Activated naive CD8-positive, alpha-beta T cell treated with anti-CD3 and anti-CD28 coated beads, Interleukin-2, amount 50 U/mL, for 24 hours (primary cell): ENCODE measurements around the gene COL4A1.

Source experiments
- ATAC-seq: fragments of 150-1000 bp; cut with Tn5 transposase; one replicate; pipeline ENCODE4 v1.10.0; 2021
- DNase-seq: peaks from one replicate; pipeline ENCODE4 v3.0.0; 2021
- H3K27ac Mint-ChIP-seq: one replicate; pipeline ENCODE4 v1.8.0; 2021; ENCODE audit warnings: mild to moderate bottlenecking, mixed read lengths
- H3K27me3 Mint-ChIP-seq: one replicate; pipeline ENCODE4 v1.8.0; 2021; ENCODE audit warnings: mixed read lengths
- H3K36me3 Mint-ChIP-seq: one replicate; pipeline ENCODE4 v1.8.0; 2021; ENCODE audit warnings: low read depth, mixed read lengths
- H3K4me1 Mint-ChIP-seq: one replicate; pipeline ENCODE4 v1.8.0; 2021; ENCODE audit warnings: mixed read lengths
- H3K4me3 Mint-ChIP-seq: one replicate; pipeline ENCODE4 v1.8.0; 2021; ENCODE audit warnings: mild to moderate bottlenecking, moderate library complexity, mixed read lengths
- H3K9me3 Mint-ChIP-seq: one replicate; pipeline ENCODE4 v1.8.0; 2021; ENCODE audit warnings: mixed read lengths

The COL4A1 gene

DNA sequence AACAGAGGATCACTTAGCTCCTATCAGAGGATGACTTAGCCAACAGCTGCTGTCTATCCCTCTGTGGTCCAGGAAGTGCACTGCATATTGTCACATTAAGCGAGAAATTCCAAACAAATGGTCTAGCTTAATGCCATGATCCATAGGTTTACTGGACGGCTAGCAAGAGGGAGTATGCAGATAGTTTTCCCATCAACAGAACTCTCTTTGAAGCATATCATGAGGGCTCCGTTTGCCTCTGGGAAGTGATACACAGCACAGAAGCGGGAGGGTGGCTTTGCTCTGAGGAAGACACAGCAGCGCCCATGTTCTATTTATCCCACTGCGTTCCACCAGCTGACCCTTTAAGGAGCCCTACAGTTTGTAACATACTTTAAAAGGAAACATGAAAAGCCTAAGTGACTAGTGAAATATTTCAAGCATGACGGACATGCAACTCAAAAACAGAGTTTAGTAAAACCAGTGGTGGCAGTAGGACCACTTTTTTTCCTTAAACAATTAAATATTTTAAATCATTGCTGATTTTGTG lies 52.7 kb downstream of the COL4A1 start:
- H3K4me3 Mint-ChIP-seq = no peak overlapping the region
- no peaks in the 10 kb centered on the region for H3K4me1 Mint-ChIP-seq
- H3K9me3 Mint-ChIP-seq = peaks cover 8% of the 10 kb centered on the region
- H3K27me3 Mint-ChIP-seq = peaks cover 11% of the 10 kb centered on the region
- ATAC-seq (no peak), DNase-seq (no peak)
- H3K36me3 Mint-ChIP-seq = no peaks in the 10 kb centered on the region
- H3K27ac Mint-ChIP-seq = no peak overlapping the region

- H3K4me3 Mint-ChIP-seq = no peak overlapping the region
- ATAC-seq (no peak), DNase-seq (no peak)
- no peaks in the 10 kb centered on the region for H3K36me3 Mint-ChIP-seq
- no peak overlapping the region for H3K27ac Mint-ChIP-seq
- peaks cover 8% of the 10 kb centered on the region for H3K9me3 Mint-ChIP-seq
- H3K27me3 Mint-ChIP-seq = peaks cover 16% of the 10 kb centered on the region
- no peaks in the 10 kb centered on the region for H3K4me1 Mint-ChIP-seq
Measured at GRCh38 chr13:110251193-110251819, 55.7 kb downstream of the COL4A1 start.

DNA sequence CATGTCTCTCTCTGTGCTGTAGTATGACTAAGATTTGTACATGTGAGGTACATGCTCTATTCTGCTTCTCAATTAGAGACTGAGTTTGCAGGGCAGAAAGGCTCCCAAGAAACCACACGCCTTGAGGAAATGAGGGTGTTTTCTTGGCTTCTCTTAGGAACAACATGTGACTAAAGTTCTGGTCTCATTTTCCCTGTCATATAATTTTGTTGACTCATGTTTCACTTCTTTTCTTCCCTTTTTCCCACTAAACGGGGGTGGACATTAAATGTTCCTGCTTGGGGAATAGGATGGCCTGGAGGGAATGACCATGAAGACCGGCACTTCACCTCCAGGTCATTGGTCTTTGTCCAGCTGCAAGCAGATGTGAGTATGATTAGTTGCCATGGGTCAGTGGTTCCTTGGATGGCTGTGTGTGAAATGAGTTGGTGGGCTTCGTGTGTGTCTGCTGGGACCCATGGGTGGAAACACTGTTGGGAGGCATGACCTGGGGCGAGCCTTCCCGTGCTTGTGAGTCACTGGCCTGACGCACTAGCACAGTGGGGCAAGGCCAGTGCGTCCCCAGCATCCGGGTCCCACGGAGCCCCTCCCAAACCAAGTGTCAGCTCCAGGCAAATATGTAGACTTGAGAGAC lies 56.6 kb downstream of the COL4A1 start:
- H3K36me3 Mint-ChIP-seq = no peaks in the 10 kb centered on the region
- no peak overlapping the region for H3K27ac Mint-ChIP-seq
- no peak overlapping the region for H3K4me3 Mint-ChIP-seq
- peaks cover 8% of the 10 kb centered on the region for H3K9me3 Mint-ChIP-seq
- no peak for ATAC-seq
- no peaks in the 10 kb centered on the region for H3K4me1 Mint-ChIP-seq
- DNase-seq = no peak
- peaks cover 16% of the 10 kb centered on the region for H3K27me3 Mint-ChIP-seq

DNA sequence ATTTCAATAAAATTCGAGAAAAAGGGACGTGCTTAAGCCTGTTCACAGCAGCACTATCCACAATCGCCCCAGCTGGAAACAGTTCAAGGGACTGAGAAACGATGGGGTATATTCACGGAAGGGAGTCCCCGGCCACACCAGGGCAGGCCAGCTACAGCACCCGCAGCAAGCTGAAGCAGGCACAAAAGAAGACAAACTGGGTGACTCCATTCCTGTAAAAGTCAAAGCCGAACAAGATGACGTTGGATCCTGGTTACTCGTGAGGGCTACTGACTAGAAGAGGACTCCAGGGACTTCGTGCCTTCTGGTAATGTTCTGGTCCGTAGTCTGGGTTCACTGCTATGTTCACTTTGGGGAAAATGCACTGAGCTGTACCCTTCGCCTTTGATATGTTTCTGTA lies 57.6 kb downstream of the COL4A1 start:
- no peak overlapping the region for H3K4me3 Mint-ChIP-seq
- no peaks in the 10 kb centered on the region for H3K4me1 Mint-ChIP-seq
- ATAC-seq (no peak), DNase-seq (no peak)
- no peak overlapping the region for H3K27ac Mint-ChIP-seq
- no peaks in the 10 kb centered on the region for H3K9me3 Mint-ChIP-seq
- no peaks in the 10 kb centered on the region for H3K36me3 Mint-ChIP-seq
- peaks cover 18% of the 10 kb centered on the region for H3K27me3 Mint-ChIP-seq

DNA sequence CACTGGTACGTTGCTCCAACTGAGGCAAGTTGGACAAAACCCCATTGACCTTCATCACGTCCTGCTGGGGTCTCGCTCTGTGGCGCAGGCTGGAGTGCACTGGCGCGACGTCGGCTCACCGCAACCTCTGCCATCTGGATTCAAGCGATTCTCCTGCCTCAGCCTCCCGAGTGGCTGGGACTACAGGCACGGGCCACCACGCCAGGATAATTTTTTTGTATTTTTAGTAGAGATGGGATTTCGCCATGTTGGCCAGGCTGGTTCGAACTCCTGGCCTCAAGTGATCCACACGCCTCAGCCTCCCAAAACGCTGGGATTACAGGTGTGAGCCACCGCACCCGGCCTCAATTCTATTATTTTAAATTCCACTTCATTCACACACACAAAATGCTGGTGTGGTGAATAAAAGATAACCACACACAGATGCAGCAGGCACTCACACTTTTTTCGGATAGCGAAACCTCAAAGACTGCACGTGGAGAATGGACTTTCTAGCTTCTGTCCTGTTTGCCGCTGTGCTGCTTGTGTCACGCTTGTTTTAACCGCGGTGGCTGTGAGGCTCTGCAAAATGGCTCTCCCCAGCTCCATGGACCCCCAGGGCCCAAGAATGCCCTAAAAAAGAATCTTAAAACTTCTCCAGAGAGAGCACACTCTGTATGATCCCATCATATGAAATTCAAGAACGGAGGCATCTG lies 58.4 kb downstream of the COL4A1 start:
- ATAC-seq = no peak
- H3K36me3 Mint-ChIP-seq = no peaks in the 10 kb centered on the region
- no peak overlapping the region for H3K4me3 Mint-ChIP-seq
- no peaks in the 10 kb centered on the region for H3K4me1 Mint-ChIP-seq
- H3K9me3 Mint-ChIP-seq = no peaks in the 10 kb centered on the region
- no peak overlapping the region for H3K27ac Mint-ChIP-seq
- no peak for DNase-seq
- peaks cover 19% of the 10 kb centered on the region for H3K27me3 Mint-ChIP-seq

DNA sequence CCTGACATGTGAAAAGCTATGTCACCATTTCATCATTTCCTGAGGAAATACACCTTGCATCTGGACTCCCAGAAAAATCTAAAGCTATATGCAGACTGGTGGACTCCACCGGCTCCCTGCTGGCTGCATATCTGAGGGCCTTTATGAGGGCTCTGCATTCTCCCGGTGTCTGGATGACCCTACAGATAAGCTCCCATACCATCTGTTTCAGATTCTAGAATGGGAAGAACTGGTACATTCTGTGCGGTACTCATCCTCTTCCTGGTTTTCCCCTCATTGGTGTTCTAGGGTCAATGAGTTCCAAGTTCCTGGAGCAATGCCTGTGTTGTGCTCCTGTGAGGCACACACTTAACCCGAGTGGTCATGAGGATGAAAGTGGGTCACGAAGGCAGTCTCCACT lies 60.4 kb downstream of the COL4A1 start:
- DNase-seq (no peak), ATAC-seq (no peak)
- H3K4me3 Mint-ChIP-seq = no peak overlapping the region
- H3K36me3 Mint-ChIP-seq = no peaks in the 10 kb centered on the region
- H3K27ac Mint-ChIP-seq = no peak overlapping the region
- no peaks in the 10 kb centered on the region for H3K9me3 Mint-ChIP-seq
- peaks cover 27% of the 10 kb centered on the region for H3K27me3 Mint-ChIP-seq
- no peaks in the 10 kb centered on the region for H3K4me1 Mint-ChIP-seq

DNA sequence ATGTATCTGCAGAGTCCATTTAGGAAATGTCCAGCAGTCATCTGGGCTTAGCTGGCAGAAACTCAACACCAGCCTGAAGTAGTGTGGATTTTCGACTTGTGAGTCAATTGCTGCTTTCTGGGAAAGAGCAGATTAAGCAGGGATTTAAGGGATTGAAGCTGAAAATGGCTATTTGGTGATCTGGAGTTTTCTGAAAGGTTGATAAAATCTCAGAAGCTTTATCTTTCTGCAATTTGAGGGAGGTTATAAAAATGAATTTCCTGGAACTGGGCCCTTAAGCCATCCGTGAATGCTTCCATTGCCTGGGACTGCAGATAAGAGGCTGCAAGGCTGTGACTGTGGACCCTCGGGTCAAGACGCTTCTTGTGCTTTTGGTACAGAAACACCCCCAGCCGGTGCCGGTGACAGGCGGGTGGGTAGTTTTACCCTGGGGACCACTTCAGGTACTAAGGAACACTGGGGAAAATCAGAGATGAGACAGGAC lies 61.5 kb downstream of the COL4A1 start:
- DNase-seq = no peak
- Mint-ChIP-seq H3K36me3 (no peaks in the 10 kb centered on the region), H3K27ac (no peak overlapping the region), H3K27me3 (peaks cover 23% of the 10 kb centered on the region), H3K4me3 (no peak overlapping the region), H3K9me3 (no peaks in the 10 kb centered on the region), H3K4me1 (no peaks in the 10 kb centered on the region)
- ATAC-seq = no peak

- Mint-ChIP-seq H3K36me3 (no peaks in the 10 kb centered on the region), H3K4me1 (no peaks in the 10 kb centered on the region), H3K27me3 (peaks cover 20% of the 10 kb centered on the region), H3K27ac (no peak overlapping the region), H3K9me3 (no peaks in the 10 kb centered on the region), H3K4me3 (no peak overlapping the region)
- no peak for ATAC-seq
- DNase-seq = no peak
Measured at GRCh38 chr13:110244976-110245375, 62.0 kb downstream of the COL4A1 start.

GRCh38 chr13:110244071-110244830 lies 62.7 kb downstream of the COL4A1 start:
- no peak overlapping the region for H3K4me3 Mint-ChIP-seq
- DNase-seq = no peak

DNA sequence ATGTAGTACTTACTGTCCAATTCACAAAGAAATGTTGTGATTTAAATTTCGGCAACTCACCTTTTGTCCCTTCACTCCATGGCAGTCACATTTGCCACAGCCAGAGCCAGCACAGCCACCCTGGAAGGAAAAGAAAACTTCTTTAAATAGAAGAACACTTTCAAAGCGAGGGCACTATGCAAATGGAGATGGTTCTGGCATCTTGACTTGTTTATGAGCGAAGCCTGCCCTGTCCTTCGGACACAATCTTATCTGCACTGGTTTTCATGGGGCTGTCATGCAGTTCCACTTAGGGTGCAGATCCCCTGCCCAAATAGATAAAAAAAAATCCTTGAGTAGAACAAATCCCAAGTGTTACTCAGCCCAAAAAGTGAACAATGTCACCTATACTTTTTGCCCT lies 64.3 kb downstream of the COL4A1 start:
- Mint-ChIP-seq H3K27me3 (peaks cover 24% of the 10 kb centered on the region), H3K4me3 (no peak overlapping the region), H3K36me3 (no peaks in the 10 kb centered on the region), H3K4me1 (no peaks in the 10 kb centered on the region), H3K27ac (no peak overlapping the region), H3K9me3 (no peaks in the 10 kb centered on the region)
- ATAC-seq = no peak
- no peak for DNase-seq

More at GRCh38 chr13:110244071-110244830, 62.7 kb downstream of the COL4A1 start:
- H3K27ac Mint-ChIP-seq = no peak overlapping the region
- no peaks in the 10 kb centered on the region for H3K4me1 Mint-ChIP-seq
- no peak for ATAC-seq
- no peaks in the 10 kb centered on the region for H3K9me3 Mint-ChIP-seq
- peaks cover 23% of the 10 kb centered on the region for H3K27me3 Mint-ChIP-seq
- H3K36me3 Mint-ChIP-seq = no peaks in the 10 kb centered on the region

DNA sequence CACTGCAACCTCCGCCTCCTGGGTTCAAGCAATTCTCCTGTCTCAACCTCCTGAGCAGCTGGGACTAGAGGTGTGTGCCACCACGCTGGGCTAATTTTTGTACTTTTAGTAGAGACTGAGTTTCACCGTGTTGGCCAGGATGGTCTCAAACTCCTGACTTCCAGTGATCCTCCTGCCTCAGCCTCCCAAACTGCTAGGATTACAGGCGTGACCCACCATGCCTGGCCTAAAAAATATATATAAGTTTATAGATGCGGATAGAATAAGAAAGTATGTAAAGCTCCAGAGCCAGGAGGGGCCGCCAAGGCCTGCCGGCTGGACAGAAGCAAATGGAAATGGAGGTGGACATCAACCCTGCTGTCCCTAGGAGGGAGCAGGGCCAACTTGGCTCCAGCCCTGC lies 66.0 kb downstream of the COL4A1 start:
- Mint-ChIP-seq H3K36me3 (no peaks in the 10 kb centered on the region), H3K27me3 (peaks cover 20% of the 10 kb centered on the region), H3K4me3 (no peak overlapping the region), H3K27ac (no peak overlapping the region), H3K4me1 (no peaks in the 10 kb centered on the region), H3K9me3 (no peaks in the 10 kb centered on the region)
- DNase-seq (no peak), ATAC-seq (no peak)

DNA sequence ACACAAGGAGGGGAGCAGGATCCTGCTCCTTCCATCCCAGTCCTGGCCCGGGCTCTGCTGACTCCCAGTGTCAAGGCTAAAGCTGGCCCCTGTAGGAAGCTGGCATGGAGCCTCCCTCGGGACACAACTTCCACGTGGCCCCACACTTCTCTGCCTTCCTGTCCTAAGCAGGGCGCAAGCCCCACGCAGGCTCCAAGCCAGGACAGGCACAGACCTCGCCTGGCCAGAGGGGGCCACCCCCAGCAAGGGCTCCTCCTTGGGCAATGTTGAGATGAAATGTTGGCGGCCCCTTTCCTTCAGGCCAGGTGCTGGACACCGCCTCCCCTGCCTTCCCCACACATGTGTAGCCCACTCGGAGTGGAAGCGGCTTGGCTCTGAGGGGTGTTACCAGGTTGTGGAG lies 66.6 kb downstream of the COL4A1 start:
- Mint-ChIP-seq H3K36me3 (no peaks in the 10 kb centered on the region), H3K4me3 (no peak overlapping the region)
- ATAC-seq = peak; percentile 28

DNA sequence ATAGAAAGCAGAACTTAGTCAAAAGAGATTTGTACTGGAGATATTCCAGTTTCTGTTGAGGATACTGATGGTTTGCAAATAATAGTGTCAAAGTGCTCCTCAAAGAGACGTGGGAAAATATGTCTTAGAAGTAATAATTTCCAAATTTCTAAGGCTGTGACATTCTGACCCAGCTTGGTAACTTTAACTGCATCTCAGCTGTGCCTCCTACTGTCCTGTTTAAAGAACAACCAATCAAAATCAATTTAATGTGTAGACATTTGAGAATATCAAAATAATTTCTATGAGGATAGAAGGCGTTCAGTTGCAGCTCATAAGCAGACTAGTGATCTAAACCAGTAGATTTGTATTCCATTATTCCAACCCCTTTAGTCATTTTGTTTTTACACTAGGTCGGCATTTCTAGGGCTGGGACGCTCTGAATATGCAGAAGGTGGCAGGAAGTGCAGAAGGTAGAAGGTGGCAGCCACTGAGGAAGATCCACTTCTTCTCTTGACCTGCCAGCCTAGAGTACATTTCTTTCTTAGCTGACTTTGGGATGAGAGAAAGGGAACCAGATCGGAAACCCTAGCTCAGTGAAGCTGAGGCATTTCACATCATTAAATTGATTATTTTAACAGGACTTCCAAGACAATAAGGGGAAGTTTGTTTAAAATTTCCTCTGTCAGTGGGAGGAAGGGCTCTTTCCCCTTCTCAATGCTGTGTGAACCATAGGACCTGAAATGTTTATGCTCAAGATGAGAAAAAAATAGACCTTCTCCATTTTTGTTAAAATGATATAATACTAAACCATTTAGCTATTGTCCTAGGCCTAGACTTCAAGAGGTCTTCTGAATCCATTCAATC lies 67.5 kb downstream of the COL4A1 start:
- ATAC-seq = no peak

More for the DNA sequence above, 66.6 kb downstream of the COL4A1 start:
- H3K27ac Mint-ChIP-seq = no peak overlapping the region
- H3K27me3 Mint-ChIP-seq = peaks cover 19% of the 10 kb centered on the region
- H3K4me1 Mint-ChIP-seq = no peaks in the 10 kb centered on the region
- H3K9me3 Mint-ChIP-seq = no peaks in the 10 kb centered on the region
- no peak for DNase-seq

GRCh38 chr13:110238818-110239195 lies 68.2 kb downstream of the COL4A1 start:
- Mint-ChIP-seq H3K27me3 (peaks cover 25% of the 10 kb centered on the region), H3K27ac (no peak overlapping the region), H3K36me3 (no peaks in the 10 kb centered on the region), H3K9me3 (no peaks in the 10 kb centered on the region), H3K4me1 (no peaks in the 10 kb centered on the region), H3K4me3 (no peak overlapping the region)
- ATAC-seq (no peak), DNase-seq (no peak)

More for the DNA sequence above, 67.5 kb downstream of the COL4A1 start:
- H3K27me3 Mint-ChIP-seq = peaks cover 20% of the 10 kb centered on the region
- H3K9me3 Mint-ChIP-seq = no peaks in the 10 kb centered on the region
- H3K4me1 Mint-ChIP-seq = no peaks in the 10 kb centered on the region
- H3K4me3 Mint-ChIP-seq = no peak overlapping the region
- no peak overlapping the region for H3K27ac Mint-ChIP-seq
- DNase-seq = no peak
- H3K36me3 Mint-ChIP-seq = no peaks in the 10 kb centered on the region
